Natural killer cell treated with Interleukin-12 subunit alpha and Interleukin-12 subunit beta and Interleukin-15 and Interleukin-18, amount 100 ng/mL, for 72 hours (primary cell): ENCODE data around the gene CSNK1G2. TPM values are rescaled to one million over a fixed set of nuclear protein-coding genes. Genes with fewer than 3 reads are reported as not detected.

Source experiments
- ATAC-seq, 2 donors: fragments of 150-1000 bp; cut with Tn5 transposase in 1 of 2; sonication (Bioruptor Pico), chemical (Tn5 transposase) in 1 of 2; 2 replicates each; pipeline ENCODE4 v1.10.0; 2021
- DNase-seq: peaks from one replicate; pipeline ENCODE4 v3.0.0; 2022; ENCODE audit warnings: low spot score
- H3K27ac Mint-ChIP-seq, 2 donors: 1 replicate in 1 of 2; 2 replicates in 1 of 2; pipeline ENCODE4 v1.8.0; 2022; ENCODE audit warnings: mixed read lengths in 2 of 2, mild to moderate bottlenecking in 1 of 2, moderate library complexity in 1 of 2
- H3K27me3 Mint-ChIP-seq, 2 donors: 1 replicate in 1 of 2; 2 replicates in 1 of 2; pipeline ENCODE4 v1.8.0; 2022; ENCODE audit warnings: mixed read lengths in 2 of 2
- H3K36me3 Mint-ChIP-seq: one replicate; pipeline ENCODE4 v1.8.0; 2022; ENCODE audit warnings: mixed read lengths
- H3K4me1 Mint-ChIP-seq, 2 donors: 1 replicate in 1 of 2; 2 replicates in 1 of 2; pipeline ENCODE4 v1.8.0; 2022; ENCODE audit warnings: low read depth in 2 of 2, mixed read lengths in 2 of 2, mild to moderate bottlenecking in 1 of 2
- H3K4me3 Mint-ChIP-seq: one replicate; pipeline ENCODE4 v1.8.0; 2022; ENCODE audit warnings: mixed read lengths
- H3K9me3 Mint-ChIP-seq: 2 replicates; pipeline ENCODE4 v1.8.0; 2022; ENCODE audit warnings: mixed read lengths
- total RNA-seq, 2 donors: library from RNA; stranded (reverse); gene quantifications; one replicate each; pipeline ENCODE4 v1.2.3, GENCODE V29; 2022

CSNK1G2 gene
- total RNA-seq, 2 donors from 2014 or later: 57.5 to 103 TPM

- Mint-ChIP-seq H3K4me3 (no peak overlapping the region), H3K27me3 (no peaks in the 10 kb centered on the region), H3K36me3 (no peaks in the 10 kb centered on the region), H3K27ac (no peak overlapping the region), H3K9me3 (no peaks in the 10 kb centered on the region), H3K4me1 (peaks cover 0 to 10% of the 10 kb centered on the region in 2 donors)
- ATAC-seq: no peak
- no peak for DNase-seq
Observed at GRCh38 chr19:1956868-1957492, 16.0 kb downstream of the CSNK1G2 start.

GRCh38 chr19:1957562-1958248, 16.7 kb downstream of the CSNK1G2 start:
- DNase-seq: no peak
- Mint-ChIP-seq H3K27me3 (no peaks in the 10 kb centered on the region), H3K4me1 (peaks cover 0 to 11% of the 10 kb centered on the region in 2 donors), H3K9me3 (no peaks in the 10 kb centered on the region), H3K27ac (no peak overlapping the region), H3K36me3 (no peaks in the 10 kb centered on the region), H3K4me3 (no peak overlapping the region)
- no peak for ATAC-seq

DNA sequence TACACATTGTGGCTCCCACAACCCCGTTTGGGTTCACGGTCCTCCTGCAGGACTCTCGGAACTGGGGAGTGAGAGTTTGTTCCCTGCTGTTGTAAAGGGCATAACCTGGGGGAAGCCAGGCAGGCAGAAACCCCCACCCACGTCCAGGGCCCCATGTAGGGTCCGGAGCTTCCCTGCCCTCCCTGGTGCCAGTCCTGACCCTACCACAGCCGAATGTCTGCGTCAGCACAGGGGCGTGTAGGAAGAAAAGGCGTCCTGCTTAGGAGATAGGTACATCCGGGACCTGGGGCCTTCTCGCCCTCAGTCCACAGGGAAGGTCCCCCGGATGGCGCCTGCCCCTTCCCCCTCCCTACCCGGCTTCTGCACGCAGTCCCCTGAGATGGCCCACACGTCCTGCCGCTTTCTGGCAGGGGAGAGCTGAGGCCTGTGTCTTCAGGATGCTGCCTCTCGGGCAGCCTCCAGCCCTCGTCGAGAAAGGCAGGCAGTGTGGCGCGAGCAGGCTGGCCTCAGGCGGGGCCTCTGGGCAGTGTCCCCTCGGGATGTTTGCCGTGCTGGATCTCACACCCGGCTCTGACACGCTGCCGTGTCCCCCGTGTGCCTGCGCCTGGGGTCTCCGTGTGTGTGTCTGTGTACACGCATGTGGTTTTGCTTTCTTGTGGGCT, 19.1 kb downstream of the CSNK1G2 start:
- Mint-ChIP-seq H3K27me3 (no peaks in the 10 kb centered on the region), H3K4me1 (peaks cover 0 to 11% of the 10 kb centered on the region in 2 donors), H3K36me3 (no peaks in the 10 kb centered on the region), H3K27ac (no peak overlapping the region), H3K9me3 (no peaks in the 10 kb centered on the region), H3K4me3 (no peak overlapping the region)
- ATAC-seq: no peak
- no peak for DNase-seq

GRCh38 chr19:1961000-1961883, 20.3 kb downstream of the CSNK1G2 start:
- H3K9me3 Mint-ChIP-seq: no peaks in the 10 kb centered on the region
- no peaks in the 10 kb centered on the region for H3K36me3 Mint-ChIP-seq
- H3K4me1 Mint-ChIP-seq: peaks cover 5 to 15% of the 10 kb centered on the region in 2 donors
- no peak overlapping the region for H3K4me3 Mint-ChIP-seq
- ATAC-seq (peak in 1 of 2 donors; percentile 10), DNase-seq (peak; percentile 59)
- H3K27me3 Mint-ChIP-seq: no peaks in the 10 kb centered on the region
- peak overlapping the region in 1 of 2 donors; percentile 39 for H3K27ac Mint-ChIP-seq

GRCh38 chr19:1962674-1963073, 21.7 kb downstream of the CSNK1G2 start:
- Mint-ChIP-seq H3K4me1 (peaks cover 8 to 22% of the 10 kb centered on the region in 2 donors), H3K4me3 (no peak overlapping the region), H3K9me3 (no peaks in the 10 kb centered on the region), H3K27ac (no peak overlapping the region), H3K27me3 (no peaks in the 10 kb centered on the region), H3K36me3 (no peaks in the 10 kb centered on the region)
- DNase-seq (no peak), ATAC-seq (no peak)

- Mint-ChIP-seq H3K27ac (no peak overlapping the region), H3K36me3 (no peaks in the 10 kb centered on the region), H3K4me3 (peak overlapping the region; percentile 52), H3K9me3 (no peaks in the 10 kb centered on the region), H3K27me3 (no peaks in the 10 kb centered on the region), H3K4me1 (peaks cover 8 to 14% of the 10 kb centered on the region in 2 donors)
- no peak for DNase-seq
- peak; percentile 51 to 67 for ATAC-seq
Observed at GRCh38 chr19:1967087-1967608, 26.2 kb downstream of the CSNK1G2 start.

- H3K4me1 Mint-ChIP-seq: peaks cover 8 to 17% of the 10 kb centered on the region in 2 donors
- no peak overlapping the region for H3K4me3 Mint-ChIP-seq
- H3K27ac Mint-ChIP-seq: no peak overlapping the region
- H3K9me3 Mint-ChIP-seq: no peaks in the 10 kb centered on the region
- H3K36me3 Mint-ChIP-seq: no peaks in the 10 kb centered on the region
- ATAC-seq: no peak
- H3K27me3 Mint-ChIP-seq: no peaks in the 10 kb centered on the region
- no peak for DNase-seq
Observed at GRCh38 chr19:1968279-1969175, 27.6 kb downstream of the CSNK1G2 start.

DNA sequence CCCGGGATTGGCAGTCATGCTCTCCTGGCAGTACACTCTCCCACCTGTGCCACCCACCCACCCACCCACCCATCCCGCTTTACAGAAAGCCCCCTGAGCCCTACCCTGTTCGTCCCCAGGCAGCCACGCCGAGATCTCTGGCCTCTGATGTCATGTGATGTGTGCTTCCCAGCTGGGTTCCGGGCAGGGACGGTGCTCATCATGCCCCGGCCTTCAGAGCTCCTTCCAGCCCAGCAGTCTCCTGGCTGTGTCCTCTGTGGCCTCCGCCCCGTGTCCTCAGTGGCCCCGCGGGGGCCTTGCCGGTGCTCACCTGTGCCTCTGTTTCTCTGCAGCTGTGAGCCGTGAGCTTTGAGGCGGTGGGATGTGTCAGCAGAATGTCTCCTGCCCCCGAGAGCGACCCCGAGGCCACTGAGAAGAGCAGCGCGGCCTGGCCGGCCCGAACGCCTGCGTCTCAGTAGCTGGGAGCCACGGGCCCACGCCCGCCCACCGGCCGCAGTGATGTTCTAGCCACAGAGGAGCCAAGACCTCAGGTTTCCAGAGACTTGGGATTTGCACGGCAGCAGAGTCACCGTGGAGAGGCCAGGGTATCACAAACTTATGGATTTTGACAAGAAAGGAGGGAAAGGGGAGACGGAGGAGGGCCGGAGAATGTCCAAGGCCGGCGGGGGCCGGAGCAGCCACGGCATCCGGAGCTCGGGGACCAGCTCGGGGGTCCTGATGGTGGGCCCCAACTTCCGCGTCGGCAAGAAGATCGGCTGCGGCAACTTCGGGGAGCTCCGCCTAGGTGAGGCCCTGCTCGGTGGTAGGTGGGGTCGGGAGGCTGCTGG, 28.4 kb downstream of the CSNK1G2 start:
- Mint-ChIP-seq H3K4me3 (no peak overlapping the region), H3K27me3 (no peaks in the 10 kb centered on the region), H3K27ac (no peak overlapping the region), H3K9me3 (no peaks in the 10 kb centered on the region), H3K36me3 (no peaks in the 10 kb centered on the region), H3K4me1 (peaks cover 8 to 18% of the 10 kb centered on the region in 2 donors)
- no peak for DNase-seq
- no peak for ATAC-seq

- no peaks in the 10 kb centered on the region for H3K36me3 Mint-ChIP-seq
- H3K27me3 Mint-ChIP-seq: no peaks in the 10 kb centered on the region
- ATAC-seq (no peak), DNase-seq (peak; percentile 35)
- no peak overlapping the region for H3K4me3 Mint-ChIP-seq
- H3K27ac Mint-ChIP-seq: no peak overlapping the region
- peaks cover 8 to 18% of the 10 kb centered on the region in 2 donors for H3K4me1 Mint-ChIP-seq
- no peaks in the 10 kb centered on the region for H3K9me3 Mint-ChIP-seq
Observed at GRCh38 chr19:1970003-1970805, 29.2 kb downstream of the CSNK1G2 start.

DNA sequence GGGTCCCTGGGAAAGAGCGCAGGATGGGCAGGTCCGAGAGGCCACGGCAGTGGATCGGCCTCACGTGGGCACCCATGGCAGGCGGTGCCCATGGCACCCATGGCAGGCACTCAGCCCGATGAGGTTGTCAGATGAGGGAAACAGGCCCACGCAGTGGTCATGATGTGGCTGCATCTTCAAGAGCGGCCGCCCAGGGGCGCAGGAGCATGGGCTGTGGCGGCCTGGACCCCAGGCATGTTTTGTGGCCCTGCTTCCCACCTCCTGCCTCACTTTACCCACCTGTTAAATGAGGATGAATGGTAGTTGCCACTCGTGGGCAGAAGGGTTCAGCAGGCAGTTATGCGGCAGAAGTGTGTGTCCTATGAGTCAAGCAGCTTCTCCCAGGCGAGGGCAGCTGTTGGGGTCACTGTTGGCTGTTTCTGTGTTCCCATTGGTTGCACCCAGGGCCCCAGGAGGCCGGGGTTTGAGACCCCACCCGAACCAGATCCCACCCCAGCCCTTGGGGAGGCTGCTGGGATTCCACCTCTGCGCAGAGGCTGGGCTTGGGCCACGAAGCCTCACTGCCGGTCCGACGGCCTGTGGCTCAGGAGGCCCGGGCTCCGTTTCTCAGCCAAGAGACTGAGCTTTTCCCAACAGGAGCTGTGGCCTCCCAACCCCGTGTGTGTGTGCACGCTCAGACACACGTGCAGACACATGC, 30.0 kb downstream of the CSNK1G2 start:
- no peaks in the 10 kb centered on the region for H3K27me3 Mint-ChIP-seq
- no peaks in the 10 kb centered on the region for H3K9me3 Mint-ChIP-seq
- ATAC-seq (no peak), DNase-seq (peak; percentile 53)
- no peak overlapping the region for H3K27ac Mint-ChIP-seq
- peaks cover 5 to 19% of the 10 kb centered on the region in 2 donors for H3K4me1 Mint-ChIP-seq
- no peak overlapping the region for H3K4me3 Mint-ChIP-seq
- no peaks in the 10 kb centered on the region for H3K36me3 Mint-ChIP-seq
